HCT116 (cell line): ENCODE data around the gene IKZF3. TPM values are rescaled to one million over a fixed set of nuclear protein-coding genes. Genes with fewer than 3 reads are reported as not detected.
"Not testable (repeated sequence)": the region's sequence is repeated elsewhere in the genome, so short reads cannot be mapped to it uniquely, and the experiment has no call there.

Source experiments
- ATAC-seq: fragments of 200-7000 bp; cut with Tn5 transposase; 2 replicates; pipeline ENCODE4 v1.9.1; 2020; ENCODE audit warnings: mild to moderate bottlenecking, moderate library complexity
- BruUV-seq: library from RNA; stranded (reverse); fragments of 400-500 nt; replicated peaks from 2 replicates; lab custom pipeline; 2021; lab: Mats Ljungman, UMichigan
- CTCF ChIA-PET: fragments of 300-600 bp; sonication (Branson Sonifier 250); formaldehyde crosslinking; loops from one replicate; lab custom pipeline; 2021; ENCODE audit warnings: antibody characterized with exemption; lab: Charles Lee
- POLR2A ChIA-PET: fragments of 300-600, 350-600 bp; sonication (Branson Sonifier 250); formaldehyde crosslinking; loops from one replicate; lab custom pipeline; 2021; ENCODE audit warnings: antibody characterized with exemption; lab: Charles Lee
- RAD21 ChIA-PET, 2 experiments: fragments of 300-600 bp; sonication (Branson Sonifier 250); formaldehyde crosslinking; loops; one replicate each; lab custom pipeline; 2023; ENCODE audit warnings: low total read pairs in 2 of 2; ENCODE audit not compliant: uncharacterized antibody in 2 of 2, unreplicated experiment in 2 of 2, low non-redundant PET in 1 of 2; lab: Charles Lee
- DNase-seq: peaks from one replicate; pipeline ENCODE4 v3.0.0-alpha.2; 2010; ENCODE audit warnings: low read depth, low spot score
- H2AFZ ChIP-seq: fragments of 200-600 bp; shearing (Covaris generic), sonication (generic); 2 replicates; pipeline ENCODE4 v1.6.1; 2017; ENCODE audit warnings: low read depth, mixed run types, mixed read lengths, antibody characterized with exemption, low read length; ENCODE audit not compliant: poor library complexity, severe bottlenecking
- H3K27ac ChIP-seq: 2 replicates; pipeline ENCODE4 v1.5.1; 2012; ENCODE audit warnings: low read depth, low read length
- H3K27me3 ChIP-seq: fragments of 200-600 bp; sonication (generic); 2 replicates; pipeline ENCODE4 v1.6.1; 2016; ENCODE audit warnings: mixed run types, low read length, mixed read lengths; ENCODE audit not compliant: insufficient read depth
- H3K36me3 ChIP-seq, 2 experiments: fragments of 200-500 bp in 1 of 2; fragments of 200-600 bp in 1 of 2; sonication (Bioruptor generic) in 1 of 2; sonication (generic) in 1 of 2; 2 replicates each; pipeline versions ENCODE4 v1.5.1 to v1.6.1; 2014 to 2016; ENCODE audit warnings: low read length in 2 of 2, inconsistent platforms in 1 of 2, mixed read lengths in 1 of 2, mixed run types in 1 of 2; ENCODE audit not compliant: insufficient read depth in 2 of 2, control insufficient read depth in 1 of 2
- H3K4me1 ChIP-seq, 2 experiments: fragments of 200-600 bp in 1 of 2; sonication (generic) in 1 of 2; 2 replicates each; pipeline versions ENCODE4 v1.5.1 to v1.6.1; 2012 to 2017; ENCODE audit warnings: low read length in 2 of 2, inconsistent platforms in 1 of 2, mild to moderate bottlenecking in 1 of 2, mixed read lengths in 1 of 2, mixed run types in 1 of 2, moderate library complexity in 1 of 2; ENCODE audit not compliant: insufficient read depth in 2 of 2, control insufficient read depth in 1 of 2
- H3K4me2 ChIP-seq: fragments of 200-600 bp; sonication (generic); 2 replicates; pipeline ENCODE4 v1.6.1; 2017; ENCODE audit warnings: mixed run types, low read length, mixed read lengths
- H3K4me3 ChIP-seq, 2 experiments: fragments of 200-600 bp in 1 of 2; sonication (generic) in 1 of 2; replicated peaks in 1 of 2; 2 replicates each; pipeline ENCODE4 v1.5.1; 2011 to 2016; ENCODE audit warnings: low read length in 2 of 2, control low read depth in 1 of 2, low read depth in 1 of 2, mild to moderate bottlenecking in 1 of 2, mixed read lengths in 1 of 2, mixed run types in 1 of 2
- H3K79me2 ChIP-seq: fragments of 200-600 bp; sonication (generic); 2 replicates; pipeline ENCODE4 v1.6.1; 2017; ENCODE audit warnings: mild to moderate bottlenecking, mixed run types, low read length, moderate library complexity, mixed read lengths; ENCODE audit not compliant: insufficient read depth
- H3K9ac ChIP-seq: fragments of 200-600 bp; sonication (generic); 2 replicates; pipeline ENCODE4 v1.6.1; 2016; ENCODE audit warnings: low read length, mixed read lengths
- H3K9me2 ChIP-seq: fragments of 200-600 bp; sonication (generic), shearing (Covaris generic); 2 replicates; pipeline ENCODE4 v1.6.1; 2017; ENCODE audit warnings: mixed run types, mild to moderate bottlenecking, moderate library complexity; ENCODE audit not compliant: insufficient read depth
- H3K9me3 ChIP-seq, 2 experiments: fragments of 200-500 bp in 1 of 2; fragments of 200-600 bp in 1 of 2; sonication (Bioruptor generic) in 1 of 2; sonication (generic) in 1 of 2; 2 replicates each; pipeline ENCODE4 v1.6.1; 2014 to 2017; ENCODE audit warnings: low read length in 2 of 2, mixed read lengths in 2 of 2, inconsistent platforms in 1 of 2, low read depth in 1 of 2, mild to moderate bottlenecking in 1 of 2, mixed run types in 1 of 2, moderate library complexity in 1 of 2; ENCODE audit not compliant: control insufficient read depth in 1 of 2, insufficient read depth in 1 of 2
- H4K20me1 ChIP-seq: fragments of 200-600 bp; sonication (generic), shearing (Covaris generic); 2 replicates; pipeline ENCODE4 v1.6.1; 2017; ENCODE audit warnings: mixed run types, mild to moderate bottlenecking, moderate library complexity; ENCODE audit not compliant: insufficient read depth
- EGR1 ChIP-seq: IDR thresholded peaks from 2 replicates; pipeline ENCODE4 v1.6.1; 2012; ENCODE audit warnings: low read depth
- EZH2 ChIP-seq: fragments of 200-600 bp; sonication (generic); IDR thresholded peaks from 2 replicates; pipeline ENCODE4 v1.6.1; 2017; ENCODE audit warnings: antibody characterized with exemption, mixed run types
- EZH2phosphoT487 ChIP-seq: fragments of 200-600 bp; IDR thresholded peaks from 2 replicates; pipeline ENCODE4 v1.6.1; 2018; ENCODE audit warnings: antibody characterized with exemption, borderline replicate concordance
- RAD21 ChIP-seq: IDR thresholded peaks from 2 replicates; pipeline ENCODE4 v1.6.1; 2012; ENCODE audit warnings: low read depth, mild to moderate bottlenecking
- SRF ChIP-seq: IDR thresholded peaks from 2 replicates; pipeline ENCODE4 v1.6.1; 2012; ENCODE audit warnings: low read depth
- intact Hi-C: fragments of 100-400 bp; cut with micrococcal nuclease; formaldehyde crosslinking; loops from 2 replicates; pipeline ENCODE4 v1.10.0; 2022
- total RNA-seq: library from RNA; stranded (reverse); gene quantifications from one replicate; pipeline ENCODE4 v1.2.1, GENCODE V29; 2021; ENCODE audit not compliant: unreplicated experiment

IKZF3 gene
- total RNA-seq, 1 experiment from 2014 or later: 0.30 TPM

DNA sequence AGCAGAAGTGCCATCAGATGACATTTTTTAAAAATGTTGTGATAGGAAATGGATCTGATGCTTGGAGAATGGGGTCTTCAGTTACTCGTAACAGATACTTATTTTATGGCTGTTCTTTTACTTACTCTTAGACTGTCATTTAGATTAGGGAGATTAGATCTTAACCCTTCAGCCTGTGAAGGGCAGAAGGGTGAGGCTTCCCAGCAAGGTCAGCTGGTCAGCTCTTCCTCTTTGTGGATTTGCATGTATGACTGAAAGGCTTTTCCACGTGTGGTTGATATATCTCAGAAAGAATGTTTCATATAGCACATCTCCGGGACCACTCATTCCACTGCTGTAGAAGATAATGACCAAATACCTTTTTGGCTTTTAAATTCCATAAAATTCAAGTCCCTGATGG, 98.9 kb downstream of the IKZF3 start:
- DNase-seq (no peak), ATAC-seq (no peak)
- Histone ChIP-seq H3K27me3 (peaks cover 9% of the 10 kb centered on the region), H3K9ac (no peak overlapping the region), H3K4me3 (no peak overlapping the region), H3K9me2 (no peaks in the 10 kb centered on the region), H3K4me2 (no peak overlapping the region), H3K79me2 (no peaks in the 10 kb centered on the region), H4K20me1 (no peaks in the 10 kb centered on the region), H3K9me3 (no peaks in the 10 kb centered on the region), H3K4me1 (peaks cover 7 to 13% of the 10 kb centered on the region in 2 experiments), H3K27ac (no peak overlapping the region)
- no TSS peak for BruUV-seq
- ChIA-PET POLR2A (no interaction called here), RAD21 (no interaction called here), CTCF (no interaction called here)
- intact Hi-C loops: no loop called here
- TF ChIP-seq RAD21 (no peak), EGR1 (no peak), SRF (no peak), EZH2phosphoT487 (no peak), EZH2 (no peak)
- TF ChIP-seq, all 23 proteins: peak for 0
- no peak overlapping the region for H2AFZ ChIP-seq
- H3K36me3 ChIP-seq: no peaks in the 10 kb centered on the region

GRCh38 chr17:39764171-39764570, 99.9 kb downstream of the IKZF3 start:
- H3K9me2 ChIP-seq, H3K4me2 ChIP-seq, H3K9me3 ChIP-seq, DNase-seq, RAD21 ChIA-PET, H3K4me1 ChIP-seq, H3K9ac ChIP-seq, H3K27ac ChIP-seq, H3K36me3 ChIP-seq, H2AFZ ChIP-seq, H4K20me1 ChIP-seq, intact Hi-C loops, CTCF ChIA-PET, H3K79me2 ChIP-seq, ATAC-seq, BruUV-seq, H3K4me3 ChIP-seq: not testable (repeated sequence)
- POLR2A ChIA-PET: interaction anchor here (0.7 kb wide), 1 partner anchor 20 kb away, joined by 4 read pairs; no protein-coding TSS in a partner anchor
- peaks cover 15% of the 10 kb centered on the region for H3K27me3 ChIP-seq
